HFF-Myc (cell line): ENCODE results near the gene METTL14.

Experiments
- DNase-seq: peaks from one replicate; pipeline ENCODE4 v3.0.0-alpha.2; 2011; ENCODE audit warnings: low read depth; ENCODE audit errors: extremely low read depth
- H3K4me3 ChIP-seq: replicated peaks from 2 replicates; pipeline ENCODE4 v1.5.1; 2011; ENCODE audit warnings: low read depth, mild to moderate bottlenecking, control low read depth, low read length
- TF ChIP-seq, protein P1 (sequence below): IDR thresholded peaks from 2 replicates; pipeline ENCODE4 v1.5.1; 2012; ENCODE audit warnings: mild to moderate bottlenecking, low read depth, low read length, control low read depth; ENCODE audit errors: missing control alignments

METTL14 gene

DNA sequence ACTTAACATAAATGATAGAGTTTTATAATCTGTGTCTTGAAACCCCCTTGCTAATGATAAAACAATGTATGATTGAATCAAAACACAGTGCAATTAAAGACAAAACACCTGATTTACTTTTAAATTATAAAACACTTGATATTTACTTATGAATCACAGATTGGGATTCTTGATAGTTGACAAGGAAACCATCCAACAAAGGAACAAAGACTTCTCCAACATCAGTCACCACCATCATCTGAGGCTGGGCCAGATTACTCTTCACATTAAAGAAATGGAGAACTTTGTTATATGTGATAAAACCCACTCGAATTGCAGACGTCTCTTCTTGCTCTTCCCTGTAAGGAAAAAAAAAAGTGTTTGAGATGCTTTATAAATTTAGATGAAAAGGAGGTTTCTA, 67.4 kb downstream of the METTL14 start:
- H3K4me3 ChIP-seq: no peak overlapping the region
- TF ChIP-seq, protein P1, sequence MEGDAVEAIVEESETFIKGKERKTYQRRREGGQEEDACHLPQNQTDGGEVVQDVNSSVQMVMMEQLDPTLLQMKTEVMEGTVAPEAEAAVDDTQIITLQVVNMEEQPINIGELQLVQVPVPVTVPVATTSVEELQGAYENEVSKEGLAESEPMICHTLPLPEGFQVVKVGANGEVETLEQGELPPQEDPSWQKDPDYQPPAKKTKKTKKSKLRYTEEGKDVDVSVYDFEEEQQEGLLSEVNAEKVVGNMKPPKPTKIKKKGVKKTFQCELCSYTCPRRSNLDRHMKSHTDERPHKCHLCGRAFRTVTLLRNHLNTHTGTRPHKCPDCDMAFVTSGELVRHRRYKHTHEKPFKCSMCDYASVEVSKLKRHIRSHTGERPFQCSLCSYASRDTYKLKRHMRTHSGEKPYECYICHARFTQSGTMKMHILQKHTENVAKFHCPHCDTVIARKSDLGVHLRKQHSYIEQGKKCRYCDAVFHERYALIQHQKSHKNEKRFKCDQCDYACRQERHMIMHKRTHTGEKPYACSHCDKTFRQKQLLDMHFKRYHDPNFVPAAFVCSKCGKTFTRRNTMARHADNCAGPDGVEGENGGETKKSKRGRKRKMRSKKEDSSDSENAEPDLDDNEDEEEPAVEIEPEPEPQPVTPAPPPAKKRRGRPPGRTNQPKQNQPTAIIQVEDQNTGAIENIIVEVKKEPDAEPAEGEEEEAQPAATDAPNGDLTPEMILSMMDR: no peak
- DNase-seq: no peak

DNA sequence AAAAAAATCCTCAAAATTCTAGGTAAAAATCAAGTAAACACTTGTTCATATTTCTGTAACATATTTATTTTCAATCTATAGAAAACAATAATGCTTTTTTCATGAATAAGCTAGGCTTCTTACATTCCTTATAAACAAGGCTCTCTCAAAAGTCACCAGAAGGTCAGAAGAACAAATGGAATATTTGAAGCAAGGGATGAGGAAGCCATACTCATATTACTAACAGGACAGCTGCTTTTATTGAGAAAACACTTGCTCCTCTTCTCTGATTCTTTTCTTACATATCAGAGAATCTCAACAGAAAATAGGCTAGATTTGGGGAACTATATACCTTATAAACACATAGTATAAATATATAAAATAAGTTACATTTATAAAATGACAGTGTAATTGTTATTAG, 67.9 kb downstream of the METTL14 start:
- no peak for DNase-seq
- TF ChIP-seq, protein P1: no peak
- H3K4me3 ChIP-seq: no peak overlapping the region

DNA sequence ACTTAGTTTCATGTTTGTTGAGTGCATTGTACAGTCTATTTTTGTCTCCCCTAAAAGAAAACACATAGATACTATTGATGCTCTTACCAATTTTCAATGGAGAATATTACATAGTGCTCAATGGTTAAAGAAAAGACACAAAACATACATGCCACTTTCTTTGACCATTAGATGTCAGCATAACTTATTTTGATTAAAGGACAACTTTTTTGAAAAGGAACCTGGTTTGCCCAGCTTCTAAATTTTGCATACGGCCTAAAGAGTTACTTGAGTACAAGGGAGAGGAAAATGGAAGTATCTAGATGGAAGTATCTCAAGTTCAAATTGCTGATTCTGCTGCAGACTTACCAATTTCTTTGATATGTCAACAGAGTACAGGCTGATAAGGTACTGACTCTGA, 68.5 kb downstream of the METTL14 start:
- TF ChIP-seq, protein P1: no peak
- H3K4me3 ChIP-seq: no peak overlapping the region
- no peak for DNase-seq

DNA sequence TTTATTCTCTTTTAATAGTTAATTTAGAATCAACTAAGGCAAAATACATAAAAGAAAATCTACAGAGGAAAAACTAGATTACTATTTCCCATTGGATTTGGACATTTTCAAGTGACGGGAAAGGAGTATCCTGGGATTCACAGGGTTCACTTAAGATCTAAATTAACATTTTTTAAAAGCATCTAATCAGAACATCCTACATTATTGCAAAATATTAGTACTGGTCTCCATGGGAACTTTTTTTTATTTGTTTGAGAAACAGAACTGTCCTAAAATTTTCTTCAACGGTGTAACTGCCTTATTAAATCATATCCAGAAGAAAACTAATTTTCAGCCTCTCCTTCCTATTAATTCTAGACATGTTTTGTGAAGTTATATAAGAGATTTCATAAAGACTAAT, 69.7 kb downstream of the METTL14 start:
- TF ChIP-seq, protein P1: no peak
- H3K4me3 ChIP-seq: no peak overlapping the region
- no peak for DNase-seq

DNA sequence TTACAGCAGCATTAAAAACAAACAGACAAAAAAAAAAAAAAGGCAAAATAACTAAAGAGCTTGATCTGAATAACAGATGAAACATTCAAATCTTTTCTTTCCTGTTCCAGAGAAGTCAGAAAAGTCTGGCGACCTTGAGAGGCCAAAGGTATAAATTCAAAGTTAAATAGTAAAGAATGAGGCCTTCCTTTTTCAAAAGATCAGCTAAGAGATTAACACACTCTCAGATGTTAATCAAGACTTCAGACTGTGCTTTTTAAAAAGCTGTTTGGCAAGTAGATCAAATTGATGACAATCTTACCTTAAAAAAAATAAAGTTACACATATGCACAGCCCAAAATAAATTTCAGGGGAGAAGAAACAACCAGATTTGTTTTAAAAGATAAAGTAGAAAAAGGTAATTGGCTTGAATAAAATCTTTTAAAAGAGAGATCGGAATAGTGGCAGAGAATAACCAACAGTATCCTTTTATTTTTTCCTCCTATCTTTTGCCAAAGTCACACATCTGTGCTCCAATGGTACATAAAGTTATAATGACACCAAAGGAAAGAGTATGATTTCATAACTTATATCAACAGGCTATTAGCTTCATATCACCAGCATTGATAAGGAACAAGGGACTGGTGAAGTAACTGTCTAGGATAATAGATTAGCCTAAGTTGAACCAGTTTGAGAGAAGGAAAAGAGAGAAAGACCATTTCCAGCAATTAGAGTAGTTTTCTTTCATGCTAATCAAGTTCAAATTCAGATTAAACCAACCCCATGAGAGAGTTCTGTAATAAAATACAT, 70.4 kb downstream of the METTL14 start:
- no peak for DNase-seq
- TF ChIP-seq, protein P1: no peak

DNA sequence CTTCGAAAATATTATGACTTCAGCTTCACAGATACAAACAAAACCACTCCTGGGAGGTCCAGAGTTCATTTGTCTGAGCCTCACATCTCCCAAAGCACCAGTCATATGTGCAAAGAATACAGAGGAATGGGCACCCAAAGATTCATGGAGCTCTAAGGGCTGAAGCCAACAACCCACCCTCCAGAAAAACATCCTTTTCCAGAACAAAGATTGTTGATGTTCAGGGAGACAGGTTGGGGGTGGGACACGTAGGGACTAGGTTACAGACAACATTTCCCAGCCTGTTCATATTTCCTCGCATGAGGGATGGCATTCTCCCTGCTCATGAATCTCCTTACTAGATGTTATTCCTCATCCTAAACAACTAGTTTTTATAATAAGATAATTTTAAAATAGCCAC, 71.2 kb downstream of the METTL14 start:
- no peak for DNase-seq
- TF ChIP-seq, protein P1: no peak

More for the DNA sequence above, 70.4 kb downstream of the METTL14 start:
- H3K4me3 ChIP-seq: no peak overlapping the region

DNA sequence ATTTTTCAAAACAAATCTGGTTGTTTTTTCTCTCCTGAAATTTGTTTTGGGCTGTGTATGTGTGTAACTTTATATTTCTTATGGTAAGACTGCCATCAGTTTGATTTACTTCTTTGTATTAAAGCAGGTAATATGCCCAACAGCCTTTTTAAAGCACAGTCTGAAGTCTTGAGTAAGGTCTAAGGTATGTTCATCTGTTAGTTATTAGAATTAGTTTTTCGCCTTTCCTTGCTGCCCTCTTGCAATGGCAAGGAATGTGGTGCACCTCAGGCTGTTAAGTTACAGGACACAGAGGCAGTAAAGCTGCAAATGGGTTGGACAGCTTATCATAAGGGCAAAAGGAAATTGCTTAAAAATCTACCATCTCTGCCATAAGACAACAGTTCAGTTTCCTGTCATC, 71.8 kb downstream of the METTL14 start:
- H3K4me3 ChIP-seq: no peak overlapping the region
- DNase-seq: no peak
- TF ChIP-seq, protein P1: no peak

More for the DNA sequence above, 71.2 kb downstream of the METTL14 start:
- no peak overlapping the region for H3K4me3 ChIP-seq
